ENCODE measurements around the gene MTG1.

The MTG1 gene

DNA sequence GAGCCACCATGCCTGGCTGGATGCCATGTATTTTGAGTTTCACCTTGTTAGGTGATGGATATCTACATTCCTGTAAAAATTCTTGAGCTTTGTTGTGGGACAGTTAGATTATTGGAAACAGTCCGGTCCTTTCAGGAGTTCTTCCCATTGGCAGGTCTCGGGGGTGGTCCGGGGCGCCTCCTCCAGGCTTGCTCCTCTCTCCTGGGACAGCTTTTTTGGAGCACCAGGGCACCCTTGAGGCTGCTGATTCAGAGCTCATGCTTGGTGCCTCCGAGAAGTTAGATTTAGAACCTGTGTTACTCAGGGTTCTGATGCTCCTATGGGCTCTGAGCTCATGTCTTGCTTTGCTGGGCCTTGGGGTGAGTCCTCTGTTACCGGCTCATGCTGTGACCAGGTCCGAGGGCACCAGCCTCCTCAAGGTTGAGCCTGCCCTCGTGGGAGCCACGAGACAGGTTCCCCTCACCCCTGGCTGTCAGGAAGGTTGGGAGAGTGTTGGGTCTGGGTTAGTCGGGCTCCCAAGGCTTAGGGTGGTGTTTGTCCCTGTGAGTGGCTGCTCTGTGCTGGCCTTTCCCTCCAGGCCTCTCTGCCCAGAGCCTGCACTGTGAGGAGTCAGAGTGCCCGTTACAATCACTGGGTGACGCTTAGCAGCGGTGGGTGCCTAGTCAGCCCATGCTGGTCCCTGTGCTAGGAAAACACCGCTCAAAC lies 24.5 kb downstream of the MTG1 start:
- Histone ChIP-seq H3F3A (ENCODE audit: low read depth) (no peaks in the 10 kb centered on the region), H3K9ac (ENCODE audit: low read depth, low read length, poor library complexity, severe bottlenecking) (no peak overlapping the region), H3K27me3 (ENCODE audit: insufficient read depth, low read length, poor library complexity, severe bottlenecking) (no peaks in the 10 kb centered on the region), H3K79me2 (ENCODE audit: insufficient read depth, low read length) (no peaks in the 10 kb centered on the region), H3K9me3 (ENCODE audit: insufficient read depth, low read depth, low read length) (no peaks in the 10 kb centered on the region), H3K4me2 (ENCODE audit: low read depth, low read length, poor library complexity, severe bottlenecking) (no peak overlapping the region), H3K9me2 (replicated peaks; ENCODE audit: low read depth, low read length) (no peaks in the 10 kb centered on the region), H3K4me3 (ENCODE audit: low read length, poor library complexity, severe bottlenecking) (no peak overlapping the region), H4K20me1 (ENCODE audit: insufficient read depth, low read length, poor library complexity, severe bottlenecking) (no peaks in the 10 kb centered on the region), H2AFZ (ENCODE audit: low read length) (no peak overlapping the region), H3K4me1 (ENCODE audit: insufficient read depth, low read length, poor library complexity, severe bottlenecking) (no peaks in the 10 kb centered on the region), H3K36me3 (ENCODE audit: insufficient read depth, low read length) (peaks cover 19% of the 10 kb centered on the region; the same call in 1 of the 2 replicates)
- TF ChIP-seq EZH2phosphoT487 (IDR thresholded peaks at IDR 0.05; ENCODE audit: borderline replicate concordance) (no peak), CTCF (conservative IDR thresholded peaks at IDR 0.05; ENCODE audit: low read length) (no peak)

- Histone ChIP-seq H3K9me2 (replicated peaks; ENCODE audit: low read depth, low read length) (no peaks in the 10 kb centered on the region), H3K9ac (ENCODE audit: low read depth, low read length, poor library complexity, severe bottlenecking) (no peak overlapping the region), H4K20me1 (ENCODE audit: insufficient read depth, low read length, poor library complexity, severe bottlenecking) (no peaks in the 10 kb centered on the region), H3K4me1 (ENCODE audit: insufficient read depth, low read length, poor library complexity, severe bottlenecking) (no peaks in the 10 kb centered on the region), H3K4me3 (ENCODE audit: low read length, poor library complexity, severe bottlenecking) (no peak overlapping the region), H2AFZ (ENCODE audit: low read length) (no peak overlapping the region), H3F3A (ENCODE audit: low read depth) (no peaks in the 10 kb centered on the region), H3K36me3 (ENCODE audit: insufficient read depth, low read length) (peaks cover 15% of the 10 kb centered on the region; the same call in 1 of the 2 replicates), H3K9me3 (ENCODE audit: insufficient read depth, low read depth, low read length) (no peaks in the 10 kb centered on the region), H3K79me2 (ENCODE audit: insufficient read depth, low read length) (no peaks in the 10 kb centered on the region), H3K27me3 (ENCODE audit: insufficient read depth, low read length, poor library complexity, severe bottlenecking) (no peaks in the 10 kb centered on the region), H3K4me2 (ENCODE audit: low read depth, low read length, poor library complexity, severe bottlenecking) (no peak overlapping the region)
- no peak for TF ChIP-seq CTCF (conservative IDR thresholded peaks at IDR 0.05; ENCODE audit: low read length)
- no peak for TF ChIP-seq EZH2phosphoT487 (IDR thresholded peaks at IDR 0.05; ENCODE audit: borderline replicate concordance)
These were observed 25.4 kb downstream of the MTG1 start for GRCh38 chr10:133419211-133419950.

- H3K9me3 ChIP-seq (ENCODE audit: insufficient read depth, low read depth, low read length), result no peaks in the 10 kb centered on the region
- no peaks in the 10 kb centered on the region for H3K9me2 ChIP-seq (replicated peaks; ENCODE audit: low read depth, low read length)
- no peak overlapping the region for H2AFZ ChIP-seq (ENCODE audit: low read length)
- H4K20me1 ChIP-seq (ENCODE audit: insufficient read depth, low read length, poor library complexity, severe bottlenecking), result no peaks in the 10 kb centered on the region
- no peak overlapping the region for H3K4me3 ChIP-seq (ENCODE audit: low read length, poor library complexity, severe bottlenecking)
- H3K4me1 ChIP-seq (ENCODE audit: insufficient read depth, low read length, poor library complexity, severe bottlenecking), result no peaks in the 10 kb centered on the region
- H3K9ac ChIP-seq (ENCODE audit: low read depth, low read length, poor library complexity, severe bottlenecking), result no peak overlapping the region
- H3K36me3 ChIP-seq (ENCODE audit: insufficient read depth, low read length), result peaks cover 14% of the 10 kb centered on the region; the same call in 1 of the 2 replicates
- no peak for TF ChIP-seq EZH2phosphoT487 (IDR thresholded peaks at IDR 0.05; ENCODE audit: borderline replicate concordance)
- no peak for TF ChIP-seq CTCF (conservative IDR thresholded peaks at IDR 0.05; ENCODE audit: low read length)
- H3K79me2 ChIP-seq (ENCODE audit: insufficient read depth, low read length), result no peaks in the 10 kb centered on the region
- H3K4me2 ChIP-seq (ENCODE audit: low read depth, low read length, poor library complexity, severe bottlenecking), result no peak overlapping the region
- H3F3A ChIP-seq (ENCODE audit: low read depth), result no peaks in the 10 kb centered on the region
- no peaks in the 10 kb centered on the region for H3K27me3 ChIP-seq (ENCODE audit: insufficient read depth, low read length, poor library complexity, severe bottlenecking)
These were observed 26.1 kb downstream of the MTG1 start for GRCh38 chr10:133420028-133420427.

Measured in Loucy (cell line).